SK-N-MC (cell line): Measurements from ENCODE around the gene CD93.

Experiments used
- DNase-seq: peaks from one replicate; pipeline ENCODE4 v3.0.0-alpha.2; 2011; ENCODE audit warnings: low read depth, low spot score
- H3K27ac ChIP-seq: fragments of 200-600 bp; sonication (generic); 2 replicates; pipeline ENCODE4 v1.5.1; 2016; ENCODE audit warnings: mixed run types
- H3K36me3 ChIP-seq: fragments of 200-600 bp; sonication (generic); 2 replicates; pipeline ENCODE4 v1.6.1; 2017; ENCODE audit warnings: antibody characterized with exemption, low read length, mixed read lengths; ENCODE audit not compliant: insufficient read depth
- H3K4me3 ChIP-seq: fragments of 200-600 bp; sonication (generic); 2 replicates; pipeline ENCODE4 v1.5.1; 2016
- H3K9ac ChIP-seq: fragments of 200-600 bp; sonication (generic); 2 replicates; pipeline ENCODE4 v1.8.0; 2017; ENCODE audit warnings: mixed run types, mixed read lengths; ENCODE audit not compliant: insufficient read length
- H3K9me3 ChIP-seq: fragments of 200-600 bp; sonication (generic); 2 replicates; pipeline ENCODE4 v1.6.1; 2017; ENCODE audit warnings: low read depth, mild to moderate bottlenecking, antibody characterized with exemption, low read length, moderate library complexity, mixed read lengths
- EZH2 ChIP-seq: fragments of 200-600 bp; sonication (generic); IDR thresholded peaks from one replicate; pipeline ENCODE4 v1.6.1; 2017; ENCODE audit warnings: antibody characterized with exemption
- FOXP2 ChIP-seq: optimal IDR thresholded peaks from 2 replicates; pipeline ENCODE3; 2011; ENCODE audit warnings: mild to moderate bottlenecking, moderate library complexity; ENCODE audit not compliant: insufficient read depth; ENCODE audit errors: extremely low read length, control extremely low read depth
- POLR2AphosphoS5 ChIP-seq: IDR thresholded peaks from 2 replicates; pipeline ENCODE4 v1.6.1; 2012; ENCODE audit warnings: mild to moderate bottlenecking, low read depth, low read length, borderline replicate concordance

CD93 gene

GRCh38 chr20:23106271-23106851, 20.2 kb upstream of the CD93 start:
- Histone ChIP-seq H3K9ac (no peak overlapping the region), H3K9me3 (no peaks in the 10 kb centered on the region), H3K36me3 (no peaks in the 10 kb centered on the region), H3K27ac (no peak overlapping the region), H3K4me3 (no peak overlapping the region)
- no peak for TF ChIP-seq POLR2AphosphoS5
- DNase-seq, result no peak

- no peak for DNase-seq
Measured at GRCh38 chr20:23105193-23105592, 19.1 kb upstream of the CD93 start.

GRCh38 chr20:23103284-23104018, 17.3 kb upstream of the CD93 start:
- no peak overlapping the region for H3K9ac ChIP-seq
- H3K27ac ChIP-seq, result no peak overlapping the region
- no peaks in the 10 kb centered on the region for H3K36me3 ChIP-seq
- TF ChIP-seq FOXP2, result no peak
- no peak for TF ChIP-seq POLR2AphosphoS5
- TF ChIP-seq EZH2, result no peak
- no peak for DNase-seq
- no peaks in the 10 kb centered on the region for H3K9me3 ChIP-seq
- H3K4me3 ChIP-seq, result no peak overlapping the region

More at GRCh38 chr20:23105193-23105592, 19.1 kb upstream of the CD93 start:
- Histone ChIP-seq H3K9me3 (no peaks in the 10 kb centered on the region), H3K9ac (no peak overlapping the region), H3K4me3 (no peak overlapping the region), H3K27ac (no peak overlapping the region), H3K36me3 (no peaks in the 10 kb centered on the region)
- no peak for TF ChIP-seq EZH2

DNA sequence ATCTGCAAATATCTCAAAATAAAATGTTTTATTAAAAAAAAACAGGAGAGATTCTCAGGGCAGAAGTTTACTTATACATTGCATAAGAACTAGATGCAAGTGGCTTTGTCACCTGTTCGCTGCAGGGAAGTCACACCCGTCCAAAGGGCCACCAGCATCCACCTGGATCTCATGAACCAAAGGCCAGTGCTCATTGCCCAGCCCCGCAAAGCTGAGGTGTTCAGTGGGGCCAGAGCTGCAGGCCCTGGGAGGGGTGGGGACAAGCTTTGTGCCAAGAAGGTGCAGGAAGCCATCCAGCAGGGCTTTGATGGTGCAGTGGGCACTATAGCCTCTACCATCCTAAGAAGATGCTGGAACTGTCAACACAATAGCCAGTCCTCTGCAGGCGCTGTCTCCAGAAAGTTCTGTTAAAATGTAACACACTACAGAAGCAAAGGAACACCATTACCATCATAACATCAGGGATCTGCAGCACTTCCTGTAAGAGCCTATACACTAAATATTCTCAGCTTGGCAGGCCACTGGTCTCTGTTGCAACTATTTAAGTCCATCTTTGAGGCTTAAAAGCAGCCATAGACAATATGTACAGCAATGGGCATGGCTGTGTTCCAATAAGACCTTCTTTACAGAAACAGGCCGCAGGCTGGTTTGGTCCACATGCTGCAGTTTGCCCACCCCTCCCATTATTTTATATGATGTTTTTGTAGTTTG, 15.7 kb upstream of the CD93 start:
- Histone ChIP-seq H3K27ac (no peak overlapping the region), H3K9ac (no peak overlapping the region), H3K36me3 (no peaks in the 10 kb centered on the region), H3K4me3 (no peak overlapping the region), H3K9me3 (no peaks in the 10 kb centered on the region)
- TF ChIP-seq FOXP2 (no peak), EZH2 (no peak), POLR2AphosphoS5 (no peak)
- no peak for DNase-seq

DNA sequence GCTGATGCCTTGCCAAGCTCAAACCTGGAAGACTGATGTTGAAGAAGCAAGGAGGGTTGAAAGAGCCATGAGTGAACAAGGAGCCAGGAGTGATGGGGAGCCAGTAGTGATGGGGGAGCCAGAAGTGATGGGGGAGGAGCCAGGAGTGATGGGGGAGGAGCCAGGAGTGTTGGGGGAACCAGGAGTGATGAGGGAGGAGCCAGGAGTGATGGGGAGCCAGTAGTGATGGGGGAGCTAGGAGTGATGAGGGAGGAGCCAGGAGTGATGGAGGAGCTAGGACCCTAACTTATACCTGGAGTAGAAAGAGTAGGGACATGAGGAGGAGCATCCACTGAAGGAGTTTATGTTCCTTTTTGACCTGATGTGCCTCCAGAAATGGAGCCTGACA, 14.6 kb upstream of the CD93 start:
- TF ChIP-seq EZH2 (no peak), POLR2AphosphoS5 (no peak), FOXP2 (no peak)
- Histone ChIP-seq H3K36me3 (no peaks in the 10 kb centered on the region), H3K4me3 (no peak overlapping the region), H3K9ac (no peak overlapping the region), H3K27ac (no peak overlapping the region), H3K9me3 (no peaks in the 10 kb centered on the region)
- no peak for DNase-seq

DNA sequence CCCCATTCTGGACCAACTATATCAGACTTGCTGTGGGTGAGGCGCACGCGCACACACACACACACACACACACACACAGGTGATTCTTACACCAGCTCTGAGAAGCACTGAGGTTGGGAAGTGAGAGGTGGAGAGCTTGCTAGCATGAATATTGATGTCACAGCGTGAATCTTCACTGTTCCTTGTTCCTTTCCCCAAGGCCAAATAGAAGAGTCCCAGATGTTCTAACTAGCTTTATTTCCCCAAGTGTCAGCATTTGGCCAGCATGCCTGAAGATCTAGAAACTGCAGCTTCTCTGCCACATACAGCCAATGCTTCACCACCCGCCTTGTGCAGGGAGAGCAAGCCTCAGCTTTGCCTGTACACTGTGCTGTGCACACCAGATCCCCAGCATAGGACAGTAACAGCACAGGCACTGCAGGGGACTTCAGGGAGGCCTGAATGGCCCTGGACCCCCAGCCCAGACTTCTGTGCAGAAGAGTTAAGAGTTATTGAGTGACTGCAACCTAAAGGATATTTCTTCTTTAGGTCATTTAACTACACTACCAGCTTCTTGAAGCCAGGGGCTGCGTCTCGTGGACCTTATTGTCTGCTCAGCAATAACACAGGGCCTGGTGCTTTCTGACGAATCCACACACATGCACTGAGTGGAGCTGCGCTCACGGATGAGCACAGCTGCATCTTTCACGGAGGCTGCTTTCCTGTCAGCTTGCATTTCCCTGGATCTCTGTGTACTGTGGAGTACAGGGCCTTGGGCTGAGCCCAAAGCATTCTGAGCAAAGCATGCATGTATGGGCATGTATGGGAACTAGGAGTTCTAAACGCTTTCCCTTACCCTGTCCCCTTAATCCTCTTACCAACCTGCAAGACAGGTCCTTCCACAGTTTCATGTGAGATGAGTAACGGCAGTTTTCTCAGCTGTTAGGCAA, 13.9 kb upstream of the CD93 start:
- peak; percentile 1 for DNase-seq
- no peak overlapping the region for H3K27ac ChIP-seq
- H3K9ac ChIP-seq, result no peak overlapping the region

DNA sequence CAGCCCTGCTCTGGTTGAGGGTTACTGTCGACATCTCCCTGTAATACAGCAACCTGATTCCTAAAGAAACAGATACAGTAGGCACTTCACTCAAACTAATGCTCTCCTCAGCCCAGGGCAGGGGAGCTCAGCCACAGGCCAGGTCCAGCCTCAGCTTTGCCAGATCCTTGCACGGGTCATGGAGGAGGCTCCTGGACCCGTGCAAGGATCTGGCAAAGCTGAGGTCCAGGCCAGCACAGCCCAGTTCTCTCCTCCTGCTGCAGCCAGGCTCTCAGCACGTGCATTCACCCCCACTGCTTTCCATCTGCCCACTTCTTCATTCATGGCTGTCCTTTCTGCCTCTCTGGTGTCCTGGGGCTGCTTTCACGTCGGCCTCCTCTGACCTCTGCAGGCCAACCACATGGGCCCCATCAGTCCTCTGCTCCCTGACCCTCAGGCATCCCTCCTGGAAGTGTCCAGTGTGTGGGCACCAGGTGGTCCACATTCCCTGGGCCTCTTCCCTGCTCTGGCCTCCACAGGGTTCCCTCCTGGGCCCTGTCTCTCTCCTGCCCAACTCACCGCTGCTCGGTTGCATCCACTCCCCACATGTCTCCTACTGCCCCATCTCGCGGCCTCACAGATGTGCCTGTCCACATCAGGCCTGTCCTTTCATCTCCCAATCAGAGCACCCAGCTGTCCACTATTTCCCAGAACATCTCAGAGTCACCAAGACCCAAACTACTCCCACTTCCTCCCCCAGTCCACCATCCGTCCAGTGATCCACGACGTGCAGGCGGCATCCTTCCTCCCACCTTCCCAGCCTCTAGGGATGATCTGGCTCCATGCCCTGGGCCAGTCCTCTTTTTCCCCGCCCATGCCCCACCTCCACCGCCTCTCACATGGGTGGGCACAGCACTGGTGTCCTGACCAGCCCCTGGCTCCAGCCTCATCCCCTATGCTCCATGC, 11.8 kb upstream of the CD93 start:
- Histone ChIP-seq H3K9ac (no peak overlapping the region), H3K36me3 (no peaks in the 10 kb centered on the region), H3K27ac (no peak overlapping the region), H3K4me3 (no peak overlapping the region), H3K9me3 (no peaks in the 10 kb centered on the region)
- no peak for TF ChIP-seq EZH2
- no peak for TF ChIP-seq POLR2AphosphoS5
- TF ChIP-seq FOXP2, result no peak
- DNase-seq, result no peak

More for the DNA sequence above, 13.9 kb upstream of the CD93 start:
- Histone ChIP-seq H3K4me3 (no peak overlapping the region), H3K36me3 (no peaks in the 10 kb centered on the region), H3K9me3 (no peaks in the 10 kb centered on the region)
- no peak for TF ChIP-seq EZH2
- no peak for TF ChIP-seq FOXP2
- TF ChIP-seq POLR2AphosphoS5, result no peak
